OCI-LY1 (cell line): ENCODE results near the gene RBM24.

ENCODE experiments used
- CTCF ChIP-seq: fragments of 200-600 bp; sonication (generic), shearing (Covaris generic); IDR thresholded peaks from 2 replicates; pipeline ENCODE4 v1.5.1; 2017; ENCODE audit warnings: mild to moderate bottlenecking, antibody characterized with exemption, low read length, moderate library complexity, mixed read lengths
- EZH2 ChIP-seq: fragments of 200-600 bp; sonication (generic), shearing (Covaris generic); IDR thresholded peaks from 2 replicates; pipeline ENCODE4 v1.8.0; 2017; ENCODE audit warnings: borderline replicate concordance, mixed run types, mild to moderate bottlenecking, antibody characterized with exemption, low read length, moderate library complexity, mixed read lengths

GRCh38 chr6:17281100-17281496, at the start of gene RBM24:
- TF ChIP-seq CTCF (no peak), EZH2 (no peak)
